Measurements from ENCODE around the gene TM2D3. TPM values are rescaled to one million over a fixed set of nuclear protein-coding genes. Genes with fewer than 3 reads are reported as not detected.

The TM2D3 gene, protein sequence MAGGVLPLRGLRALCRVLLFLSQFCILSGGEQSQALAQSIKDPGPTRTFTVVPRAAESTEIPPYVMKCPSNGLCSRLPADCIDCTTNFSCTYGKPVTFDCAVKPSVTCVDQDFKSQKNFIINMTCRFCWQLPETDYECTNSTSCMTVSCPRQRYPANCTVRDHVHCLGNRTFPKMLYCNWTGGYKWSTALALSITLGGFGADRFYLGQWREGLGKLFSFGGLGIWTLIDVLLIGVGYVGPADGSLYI
- 22.6 to 31.5 TPM (median 29.3 TPM) in 5 replicates for total RNA-seq (2022; extraction: Qiagen RNA extraction; ENCODE audit: low read depth)

DNA sequence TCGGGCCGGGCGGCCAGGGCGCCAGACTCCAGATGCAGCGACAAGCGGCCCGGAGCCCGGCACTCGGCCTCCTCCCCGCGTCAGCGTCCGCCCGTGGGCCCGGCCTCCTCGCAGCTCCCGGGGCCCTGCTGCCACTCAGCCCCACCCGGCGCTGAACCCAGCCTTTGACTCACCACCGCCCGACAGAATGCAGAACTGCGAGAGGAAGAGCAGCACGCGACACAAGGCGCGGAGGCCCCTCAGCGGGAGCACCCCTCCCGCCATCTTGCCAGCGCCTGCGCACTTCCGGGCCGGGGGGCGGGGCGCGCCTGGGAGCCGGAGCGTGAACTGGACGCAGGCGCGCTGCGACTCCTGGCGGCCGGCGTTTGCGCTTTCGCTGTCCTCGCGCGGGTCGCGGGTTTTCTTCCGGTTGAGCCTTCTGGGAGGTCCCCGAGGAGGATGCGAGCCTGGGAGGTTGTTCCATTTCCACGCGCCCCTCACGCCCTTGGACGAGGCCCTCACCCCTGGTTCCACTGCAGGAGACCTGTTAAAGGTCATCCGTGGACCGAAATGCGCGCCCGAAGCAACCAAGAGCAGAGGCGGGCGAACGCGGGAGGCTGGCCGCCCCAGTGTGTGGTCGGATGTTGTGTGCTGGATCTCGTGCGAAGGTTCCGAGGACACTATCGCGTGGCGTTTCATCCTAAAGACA is at the start of gene TM2D3:
TM2D3 (minus strand) TSS at position 284 of the 688 bp plus-strand sequence; CDS start at position 264, 20 bp downstream.

Other genes starting within 250 kb of the TM2D3 start
- 8.8 to 12.2 TPM (median 10.7 TPM) in 5 replicates for gene PCSK6, start 162.7 kb downstream of the TM2D3 start, total RNA-seq (2022; extraction: Qiagen RNA extraction; ENCODE audit: low read depth)
- gene TARS3, start 72.1 kb upstream of the TM2D3 start, total RNA-seq (2022; extraction: Qiagen RNA extraction; ENCODE audit: low read depth) = 6.5 to 9.4 TPM (median 7.6 TPM) in 5 replicates
- not detected in 5 replicates for gene OR4F6, start 151.1 kb upstream of the TM2D3 start, total RNA-seq (2022; extraction: Qiagen RNA extraction; ENCODE audit: low read depth)
- gene OR4F15, start 159.8 kb upstream of the TM2D3 start, total RNA-seq (2022; extraction: Qiagen RNA extraction; ENCODE audit: low read depth) = not detected in 5 replicates

All from A549 treated with ZK216348 at 1 μM for 4 hours (cell line).